HG03432 (cell line): Measurements from ENCODE around the gene PBX1.
"Not testable (repeated sequence)": the region's sequence is repeated elsewhere in the genome, so short reads cannot be mapped to it uniquely, and the experiment has no call there.

Source experiments
- ATAC-seq: cut with Tn5 transposase; IDR thresholded peaks from one replicate; pipeline ENCODE4 v1.9.1; 2021; ENCODE audit warnings: mild to moderate bottlenecking, moderate library complexity; ENCODE audit not compliant: unreplicated experiment

PBX1 gene

GRCh38 chr1:164636757-164637156 is 77.8 kb downstream of the PBX1 start:
- no peak for ATAC-seq

- ATAC-seq: no peak
These were observed 78.7 kb downstream of the PBX1 start for GRCh38 chr1:164637461-164638375.

GRCh38 chr1:164638492-164639202 is 79.7 kb downstream of the PBX1 start:
- no peak for ATAC-seq

GRCh38 chr1:164640686-164641352 is 81.8 kb downstream of the PBX1 start:
- ATAC-seq: no peak

- ATAC-seq: no peak
These were observed 82.4 kb downstream of the PBX1 start for GRCh38 chr1:164641353-164641730.

- ATAC-seq: no peak
These were observed 84.0 kb downstream of the PBX1 start for GRCh38 chr1:164643018-164643417.

- ATAC-seq: no peak
These were observed 85.3 kb downstream of the PBX1 start for GRCh38 chr1:164644268-164644667.

- no peak for ATAC-seq
These were observed 86.0 kb downstream of the PBX1 start for GRCh38 chr1:164644774-164645644.

GRCh38 chr1:164645921-164646320 is 86.9 kb downstream of the PBX1 start:
- no peak for ATAC-seq

- no peak for ATAC-seq
These were observed 88.2 kb downstream of the PBX1 start for GRCh38 chr1:164647211-164647610.

- ATAC-seq: no peak
These were observed 89.7 kb downstream of the PBX1 start for GRCh38 chr1:164648636-164649035.

GRCh38 chr1:164649146-164649545 is 90.2 kb downstream of the PBX1 start:
- ATAC-seq: no peak

GRCh38 chr1:164650531-164650930 is 91.5 kb downstream of the PBX1 start:
- no peak for ATAC-seq

- ATAC-seq: no peak
These were observed 92.5 kb downstream of the PBX1 start for GRCh38 chr1:164651351-164651951.

- not testable (repeated sequence) for ATAC-seq
These were observed 94.0 kb downstream of the PBX1 start for GRCh38 chr1:164652969-164653368.

GRCh38 chr1:164653705-164654104 is 94.7 kb downstream of the PBX1 start:
- ATAC-seq: no peak

- ATAC-seq: no peak
These were observed 95.2 kb downstream of the PBX1 start for GRCh38 chr1:164654200-164654599.

GRCh38 chr1:164658864-164659263 is 99.9 kb downstream of the PBX1 start:
- ATAC-seq: no peak

- ATAC-seq: peak; percentile 16
These were observed 100.8 kb downstream of the PBX1 start for GRCh38 chr1:164659621-164660411.
